Measurements from ENCODE around the gene TGM2. TPM values are rescaled to one million over a fixed set of nuclear protein-coding genes. Genes with fewer than 3 reads are reported as not detected.

TGM2 gene
- total and polyA plus RNA-seq, 2 donors (not counting 3 experiments of a cell fraction or from before 2014, with no cell fraction given), result 861 to 868 TPM

DNA sequence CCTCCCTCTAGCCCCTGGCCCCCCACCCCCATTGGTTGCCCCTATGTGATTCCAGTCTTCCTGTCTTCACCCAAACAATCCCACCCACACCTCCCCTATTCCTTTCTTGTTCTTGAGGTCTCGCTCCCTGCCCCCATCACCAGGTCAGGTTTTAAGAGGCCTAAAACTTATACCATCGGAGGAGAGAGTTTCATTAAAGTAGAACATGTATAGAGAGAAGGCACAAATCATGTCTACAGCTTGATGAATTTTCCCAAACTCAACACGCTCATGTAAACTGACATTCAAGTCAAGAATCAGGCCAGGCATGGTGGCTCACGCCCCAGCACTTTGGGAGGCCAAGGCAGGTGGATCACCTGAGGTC, 44.5 kb downstream of the TGM2 start:
- H3K9ac ChIP-seq (replicated peaks; ENCODE audit: extremely low read depth, insufficient read depth, low read length), result no peak overlapping the region
- no peaks in the 10 kb centered on the region for H3K36me3 ChIP-seq (ENCODE audit: control insufficient read depth in 2 of 2, extremely low read depth in 1 of 2, insufficient read depth in 2 of 2, low read length in 2 of 2)
- no peak overlapping the region for H2AFZ ChIP-seq (ENCODE audit: low read depth, low read length)
- BruUV-seq (replicated peaks), result no TSS peak
- ChIA-PET CTCF (no interaction called here), POLR2A (no interaction called here)
- no peak overlapping the region for H3K4me3 ChIP-seq (replicated peaks in 1 of 3; ENCODE audit: insufficient read depth in 1 of 3, low read depth in 1 of 3, low read length in 3 of 3)
- H3K27ac ChIP-seq (ENCODE audit: insufficient read depth, low read depth, low read length), result no peak overlapping the region
- H3K9me3 ChIP-seq (replicated peaks; ENCODE audit: control insufficient read depth, insufficient read depth, low read length), result no peaks in the 10 kb centered on the region
- no peak overlapping the region for H3K4me2 ChIP-seq (ENCODE audit: insufficient read depth, low read length)
- FAIRE-seq (no peak), DNase-seq (ENCODE audit: low read depth, low spot score) (no peak)
- no peaks in the 10 kb centered on the region for H3K27me3 ChIP-seq (ENCODE audit: control insufficient read depth in 2 of 2, insufficient read depth in 2 of 2, low read length in 2 of 2)
- dilution Hi-C loops (cut with MboI; ENCODE audit: extremely low pct_ligation_motif_present, low sequenced_read_pairs), result no loop called here
- H4K20me1 ChIP-seq (replicated peaks; ENCODE audit: control insufficient read depth, extremely low read depth, insufficient read depth, low read length), result no peaks in the 10 kb centered on the region
- TF ChIP-seq FOS (IDR thresholded peaks at IDR 0.05; ENCODE audit: borderline replicate concordance, insufficient read depth, low read length) (no peak), MYC (IDR thresholded peaks at IDR 0.05; ENCODE audit: low read depth, low read length) (no peak), POLR2A (IDR thresholded peaks at IDR 0.05; ENCODE audit: low read depth, low read length) (no peak), JUN (IDR thresholded peaks at IDR 0.05; ENCODE audit: borderline replicate concordance, insufficient read depth, insufficient read length, low read depth) (no peak), GATA2 (IDR thresholded peaks at IDR 0.05; ENCODE audit: insufficient read depth, insufficient read length, low read depth, low read length) (no peak), EZH2 (IDR thresholded peaks at IDR 0.05; ENCODE audit: borderline replicate concordance, low read depth, low read length, severe bottlenecking) (no peak), POLR2AphosphoS5 (IDR thresholded peaks at IDR 0.05; ENCODE audit: insufficient read depth, low read depth, low read length) (no peak)
- TF ChIP-seq, protein P1, sequence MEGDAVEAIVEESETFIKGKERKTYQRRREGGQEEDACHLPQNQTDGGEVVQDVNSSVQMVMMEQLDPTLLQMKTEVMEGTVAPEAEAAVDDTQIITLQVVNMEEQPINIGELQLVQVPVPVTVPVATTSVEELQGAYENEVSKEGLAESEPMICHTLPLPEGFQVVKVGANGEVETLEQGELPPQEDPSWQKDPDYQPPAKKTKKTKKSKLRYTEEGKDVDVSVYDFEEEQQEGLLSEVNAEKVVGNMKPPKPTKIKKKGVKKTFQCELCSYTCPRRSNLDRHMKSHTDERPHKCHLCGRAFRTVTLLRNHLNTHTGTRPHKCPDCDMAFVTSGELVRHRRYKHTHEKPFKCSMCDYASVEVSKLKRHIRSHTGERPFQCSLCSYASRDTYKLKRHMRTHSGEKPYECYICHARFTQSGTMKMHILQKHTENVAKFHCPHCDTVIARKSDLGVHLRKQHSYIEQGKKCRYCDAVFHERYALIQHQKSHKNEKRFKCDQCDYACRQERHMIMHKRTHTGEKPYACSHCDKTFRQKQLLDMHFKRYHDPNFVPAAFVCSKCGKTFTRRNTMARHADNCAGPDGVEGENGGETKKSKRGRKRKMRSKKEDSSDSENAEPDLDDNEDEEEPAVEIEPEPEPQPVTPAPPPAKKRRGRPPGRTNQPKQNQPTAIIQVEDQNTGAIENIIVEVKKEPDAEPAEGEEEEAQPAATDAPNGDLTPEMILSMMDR (IDR thresholded peaks at IDR 0.05; ENCODE audit: extremely low read depth in 1 of 2, insufficient read depth in 1 of 2, low read depth in 1 of 2, low read length in 2 of 2), result no peak
- TF ChIP-seq, protein P2, sequence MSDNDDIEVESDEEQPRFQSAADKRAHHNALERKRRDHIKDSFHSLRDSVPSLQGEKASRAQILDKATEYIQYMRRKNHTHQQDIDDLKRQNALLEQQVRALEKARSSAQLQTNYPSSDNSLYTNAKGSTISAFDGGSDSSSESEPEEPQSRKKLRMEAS (IDR thresholded peaks at IDR 0.05; ENCODE audit: insufficient read depth, insufficient read length), result no peak
- no peaks in the 10 kb centered on the region for H3K9me1 ChIP-seq (replicated peaks; ENCODE audit: control insufficient read depth, extremely low read depth, insufficient read depth, low read length)
- intact Hi-C loops (cut with micrococcal nuclease), result no loop called here
- no peaks in the 10 kb centered on the region for H3K79me2 ChIP-seq (ENCODE audit: control insufficient read depth, insufficient read depth, low read length)
- H3K4me1 ChIP-seq (ENCODE audit: control insufficient read depth, extremely low read depth, insufficient read depth, low read length), result peaks cover 37% of the 10 kb centered on the region
